Stimulated activated CD8-positive, alpha-beta memory T cell treated with anti-CD3 and anti-CD28 coated beads, Interleukin-12 subunit alpha, Interleukin-12 subunit beta, amount 100 ng/mL, for 1 hour (primary cell): ENCODE data around the gene CARHSP1.
"Not testable (repeated sequence)": the region's sequence is repeated elsewhere in the genome, so short reads cannot be mapped to it uniquely, and the experiment has no call there.

ENCODE experiments used
- DNase-seq: peaks from one replicate; pipeline ENCODE4 v3.0.0-alpha.2; 2020; ENCODE audit warnings: low read depth

The CARHSP1 gene

DNA sequence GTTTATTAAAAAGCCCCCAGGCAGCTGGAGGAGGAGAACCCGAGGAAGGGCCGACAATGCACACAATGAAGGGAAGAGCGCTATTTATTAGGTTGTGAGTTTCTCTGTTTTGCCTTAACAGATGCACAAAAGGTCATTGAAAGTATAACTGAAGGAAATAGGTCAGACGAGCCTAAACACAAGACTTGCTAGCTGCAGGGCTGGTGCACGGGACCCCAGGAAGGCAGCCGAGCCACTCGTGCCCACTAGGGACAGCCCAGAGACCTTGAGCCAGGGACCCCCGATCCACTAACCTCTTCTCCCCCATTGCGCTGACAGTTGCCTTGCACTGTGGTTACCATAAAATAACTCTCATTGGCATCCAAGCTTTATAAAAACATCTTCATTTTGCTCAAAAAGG lies 24.6 kb upstream of the CARHSP1 start:
- DNase-seq = no peak

DNA sequence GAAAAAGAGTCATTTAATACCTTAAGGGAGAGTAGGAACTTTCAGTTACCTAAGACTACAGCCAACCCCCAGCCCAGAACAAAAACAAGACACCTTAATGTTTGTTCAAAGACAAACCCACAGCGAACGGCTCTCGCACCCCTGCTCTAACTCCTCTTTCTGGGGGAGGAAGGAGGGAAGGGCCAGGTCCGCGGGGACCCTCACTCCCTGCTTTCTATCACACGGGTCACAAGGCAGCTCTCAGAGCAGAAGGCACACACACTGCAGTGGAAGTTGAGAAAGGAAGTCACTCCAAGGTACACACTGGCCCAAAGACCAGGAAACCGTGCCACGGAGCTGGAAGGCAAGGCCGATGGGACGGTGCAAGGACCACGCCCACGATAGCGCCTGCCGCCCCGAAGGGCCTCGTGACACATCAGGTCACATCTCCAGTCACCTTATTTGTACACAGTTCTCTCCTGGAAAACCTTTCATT lies 23.3 kb upstream of the CARHSP1 start:
- DNase-seq = no peak

DNA sequence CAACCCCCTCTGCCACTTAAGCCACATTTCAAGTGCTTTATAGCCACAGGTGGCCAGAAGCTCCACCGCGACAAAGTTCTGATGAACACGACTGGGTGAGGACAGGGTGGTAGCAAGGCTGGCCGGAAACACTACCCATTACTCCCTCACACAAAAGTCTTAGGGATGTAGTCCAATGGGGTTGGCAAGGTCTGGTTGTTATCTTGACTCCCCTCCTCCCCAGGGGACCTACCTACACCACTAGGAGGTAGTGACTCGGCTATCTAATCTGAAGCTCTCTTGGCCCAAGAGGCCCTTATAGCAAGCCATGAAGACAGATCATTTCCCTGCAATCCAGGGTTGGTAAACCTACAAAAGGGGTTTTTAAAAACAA lies 21.7 kb upstream of the CARHSP1 start:
- no peak for DNase-seq

DNA sequence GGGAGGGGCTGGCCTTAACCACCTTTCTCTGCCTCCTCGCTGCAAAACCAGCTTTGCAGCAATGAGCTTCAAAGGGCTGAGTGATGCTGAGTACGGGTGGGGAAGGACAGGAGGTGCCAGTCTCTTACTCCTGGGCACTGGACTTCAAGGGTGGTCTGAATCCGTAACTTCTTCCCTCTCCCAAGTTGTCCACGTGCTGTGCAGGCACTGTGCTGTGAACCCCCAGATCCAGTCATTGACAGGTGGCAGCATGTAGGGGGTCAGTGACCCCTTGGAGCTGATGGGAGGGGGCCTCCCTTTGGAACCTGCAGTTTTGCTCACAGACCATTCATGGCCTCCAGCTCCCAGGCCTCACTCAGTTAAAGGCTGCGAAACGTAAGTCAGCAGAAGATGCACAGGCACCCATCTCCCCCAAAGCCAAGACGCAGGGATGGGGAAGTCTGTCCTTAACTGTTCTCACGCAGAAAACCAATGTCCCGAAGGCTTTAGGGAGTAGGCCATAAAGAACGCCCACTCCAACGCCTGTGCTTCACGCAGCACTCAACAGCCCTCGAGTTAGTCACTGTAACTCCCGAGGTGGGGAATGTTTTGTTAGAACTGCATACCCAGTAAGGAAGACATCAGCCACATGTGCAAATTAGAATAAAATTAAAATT lies 21.2 kb upstream of the CARHSP1 start:
- no peak for DNase-seq

DNA sequence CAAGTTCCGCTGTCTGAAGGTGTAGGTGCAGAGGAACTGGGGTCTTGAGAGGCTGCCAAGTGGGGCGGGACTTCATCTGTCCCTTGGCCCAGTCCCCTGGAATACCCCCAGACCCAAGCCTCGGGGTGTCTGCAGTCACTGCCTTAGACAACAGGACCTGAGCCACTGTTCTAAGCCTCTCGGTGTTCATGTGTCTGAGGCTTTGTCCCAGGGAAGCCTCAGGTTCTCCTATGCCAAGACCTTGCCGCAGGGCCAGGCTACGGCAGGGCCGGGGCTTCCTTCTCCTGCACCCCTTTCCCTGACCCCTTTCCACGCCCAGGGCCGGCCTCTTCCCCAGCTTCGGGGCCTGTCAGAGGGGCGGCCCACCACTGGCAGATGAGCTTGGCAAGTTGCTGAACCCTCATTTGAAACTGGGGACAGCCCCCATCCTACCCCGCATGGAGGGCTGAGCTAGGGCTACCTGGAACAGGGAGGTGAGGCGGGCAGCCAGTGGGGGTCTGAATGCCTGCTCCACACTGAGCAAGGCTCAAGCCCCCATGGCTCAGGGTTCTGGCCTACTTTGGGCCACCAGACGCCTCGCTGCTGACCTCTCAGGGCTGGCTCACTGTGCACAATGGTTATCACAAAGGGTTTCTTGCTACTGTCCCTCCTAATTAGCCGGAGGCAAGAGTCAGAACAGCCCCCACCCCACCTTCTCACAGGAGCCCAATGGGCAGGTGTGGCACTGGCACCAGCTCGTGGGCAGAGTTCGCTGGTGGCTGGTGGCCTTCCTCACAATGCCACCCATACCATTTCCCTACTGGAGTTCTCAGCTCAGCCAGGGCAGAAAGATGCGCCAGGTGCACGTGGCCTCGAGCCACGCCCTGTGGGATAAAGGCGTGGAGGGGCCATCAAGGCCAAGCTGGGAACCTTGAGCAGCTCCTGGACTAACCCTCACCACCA lies 20.4 kb upstream of the CARHSP1 start:
- DNase-seq = no peak

DNA sequence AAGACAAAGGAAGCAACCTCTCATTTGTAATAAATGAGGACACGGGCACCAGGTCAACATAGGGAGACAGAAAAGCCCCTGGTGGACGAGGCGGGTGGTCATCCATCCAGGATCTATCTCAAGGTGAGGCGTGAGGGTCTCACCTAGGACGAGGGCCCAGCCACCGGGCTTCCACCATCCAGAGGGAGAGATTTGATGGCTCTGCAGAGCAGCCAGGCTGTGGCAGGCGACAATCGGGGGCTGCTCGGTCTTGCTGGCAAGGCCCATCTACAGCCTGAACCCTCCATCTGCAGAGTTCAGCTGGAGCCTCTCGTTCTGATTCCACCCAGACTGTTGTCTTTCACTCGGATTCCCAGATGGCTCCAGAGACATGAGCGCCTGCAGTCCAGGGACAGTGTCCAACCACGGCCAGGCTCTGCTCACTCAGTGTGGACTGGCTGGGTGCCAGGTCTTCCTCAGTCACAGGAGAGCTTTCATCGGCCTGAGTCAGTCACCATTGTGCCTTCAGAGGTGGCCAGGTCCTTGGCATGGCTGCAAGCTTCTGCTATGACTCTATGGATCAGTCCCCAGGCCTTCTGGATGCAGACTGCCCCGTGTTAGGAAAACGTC lies 19.2 kb upstream of the CARHSP1 start:
- DNase-seq = no peak

DNA sequence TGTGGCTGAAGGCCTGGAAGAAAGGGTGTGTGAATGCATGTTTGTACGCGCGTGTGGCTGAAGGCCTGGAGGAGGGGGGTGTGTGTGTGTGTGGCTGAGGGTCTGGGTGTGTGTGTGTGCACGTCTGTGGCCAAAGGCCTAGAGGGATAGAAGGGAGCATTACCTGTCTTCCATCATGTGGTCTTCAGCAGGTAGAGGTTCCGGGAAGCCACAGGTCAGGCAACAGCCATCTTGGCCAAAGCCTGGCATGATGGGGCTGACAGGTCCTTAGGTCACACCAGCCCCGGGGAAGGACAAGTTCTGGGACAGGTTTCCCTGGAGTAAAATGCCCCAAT lies 18.6 kb upstream of the CARHSP1 start:
- DNase-seq = no peak

DNA sequence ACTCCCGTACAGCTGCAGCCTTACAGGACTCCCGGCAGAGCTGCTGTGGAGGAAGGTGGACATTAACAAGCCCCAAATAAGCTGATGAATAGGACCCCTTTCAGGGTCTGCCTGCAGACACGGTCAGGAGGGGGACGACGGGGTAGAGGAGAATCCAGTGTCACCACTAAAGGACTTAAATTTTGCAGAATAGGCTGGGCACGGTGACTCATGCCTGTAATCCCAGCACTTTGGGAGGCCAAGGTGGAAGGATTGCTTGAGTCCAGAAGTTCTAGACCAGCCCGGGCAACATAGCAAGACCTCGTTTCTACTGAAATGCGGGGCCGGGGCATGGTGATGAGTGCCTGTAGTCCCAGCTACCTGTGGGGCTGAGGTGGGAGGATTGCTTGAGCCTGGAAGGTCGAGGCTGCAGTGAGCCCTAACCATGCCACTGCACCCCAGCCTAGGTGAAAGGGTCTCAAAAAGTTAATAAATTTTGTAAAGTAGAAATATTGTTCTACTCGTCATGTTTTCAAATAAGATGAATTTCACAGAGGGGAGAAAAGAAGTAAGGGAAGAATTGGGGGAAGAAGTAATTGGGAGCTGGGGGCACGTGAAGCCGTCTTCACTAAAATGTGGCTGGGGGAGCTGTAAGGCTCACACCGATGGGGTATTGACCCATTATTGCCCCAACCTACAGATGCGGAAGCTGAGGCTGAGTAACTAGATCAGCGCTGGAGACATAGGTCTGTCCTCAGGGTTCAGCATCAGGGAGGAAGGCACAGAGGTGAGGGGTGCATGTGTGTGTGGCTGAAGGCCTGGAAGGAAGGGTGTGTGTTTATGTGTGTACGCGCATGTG lies 18.0 kb upstream of the CARHSP1 start:
- DNase-seq = no peak

DNA sequence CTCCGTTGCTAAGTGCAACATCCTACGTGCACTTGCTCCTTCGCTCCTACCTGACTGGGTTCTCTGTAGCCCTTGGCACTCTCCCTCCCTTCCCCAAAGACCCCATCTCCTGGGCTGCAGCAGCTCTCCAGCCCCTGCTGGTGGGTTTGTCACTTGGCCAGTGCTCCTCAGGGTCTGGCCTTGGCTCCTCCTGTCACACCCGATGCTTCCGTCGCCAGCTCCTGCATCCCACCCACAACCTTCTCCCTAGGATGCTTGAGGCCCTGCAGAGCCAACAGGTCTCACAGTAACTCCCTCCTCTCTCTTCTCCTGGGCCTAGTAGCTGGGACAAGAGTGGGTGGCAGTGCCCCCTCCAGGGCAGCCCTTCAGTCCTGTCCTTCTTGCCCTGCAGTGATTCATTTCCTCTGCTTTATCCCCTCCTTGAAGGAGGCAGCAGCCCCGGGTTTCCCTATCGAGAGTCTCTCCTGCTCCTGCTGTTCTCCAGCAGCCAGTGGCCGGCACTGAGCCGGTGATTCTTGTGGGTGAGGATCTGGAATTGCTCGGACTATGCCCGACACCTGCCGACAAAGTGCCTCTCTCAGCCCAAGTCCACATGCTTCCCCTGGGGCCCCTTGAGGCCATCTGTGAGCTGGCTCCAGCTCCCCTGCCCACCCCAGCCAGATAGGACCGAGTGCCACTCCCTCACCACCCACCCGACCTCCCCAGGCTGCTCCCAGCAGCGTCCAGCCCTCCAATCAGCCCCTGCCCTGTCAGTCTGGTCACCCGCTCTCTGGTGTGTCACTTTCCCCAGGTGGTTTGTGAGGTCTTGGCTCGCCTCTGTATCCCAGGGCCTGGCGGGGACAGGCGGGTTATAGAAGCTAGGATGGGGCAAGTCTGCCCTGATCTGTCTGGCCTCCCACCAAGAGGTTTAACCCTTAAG lies 17.1 kb upstream of the CARHSP1 start:
- no peak for DNase-seq

DNA sequence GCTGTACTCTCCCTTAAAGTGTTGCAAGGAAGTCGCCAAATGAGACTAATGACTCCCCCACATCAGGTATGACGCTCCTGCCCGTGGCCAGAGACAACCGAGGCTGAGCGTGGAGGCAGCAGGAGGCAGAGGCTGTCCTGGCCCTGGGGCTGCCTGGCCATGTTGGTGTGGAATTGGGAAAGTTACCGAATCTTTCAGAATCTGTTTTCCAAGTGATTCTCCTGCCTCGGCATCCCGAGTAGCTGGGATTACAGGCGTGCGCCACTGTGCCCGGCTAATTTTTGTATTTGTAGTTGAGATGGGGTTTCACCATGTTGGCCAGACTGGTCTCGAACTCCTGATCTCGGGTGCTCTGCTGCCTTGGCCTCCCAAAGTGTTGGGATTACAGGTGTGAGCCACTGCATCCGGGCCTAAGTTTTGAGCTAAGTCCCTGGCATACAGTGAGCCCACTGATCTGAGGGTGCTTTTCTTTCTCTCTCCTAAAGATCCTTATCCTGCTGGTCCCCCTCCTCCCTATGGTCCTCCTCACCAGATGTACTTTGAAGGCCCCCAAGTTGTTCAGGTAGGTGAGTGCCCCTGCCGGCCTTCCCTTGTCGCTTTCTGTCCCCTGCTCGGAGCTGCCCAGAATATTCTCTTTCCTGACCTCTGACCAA lies 14.0 kb upstream of the CARHSP1 start:
- no peak for DNase-seq

DNA sequence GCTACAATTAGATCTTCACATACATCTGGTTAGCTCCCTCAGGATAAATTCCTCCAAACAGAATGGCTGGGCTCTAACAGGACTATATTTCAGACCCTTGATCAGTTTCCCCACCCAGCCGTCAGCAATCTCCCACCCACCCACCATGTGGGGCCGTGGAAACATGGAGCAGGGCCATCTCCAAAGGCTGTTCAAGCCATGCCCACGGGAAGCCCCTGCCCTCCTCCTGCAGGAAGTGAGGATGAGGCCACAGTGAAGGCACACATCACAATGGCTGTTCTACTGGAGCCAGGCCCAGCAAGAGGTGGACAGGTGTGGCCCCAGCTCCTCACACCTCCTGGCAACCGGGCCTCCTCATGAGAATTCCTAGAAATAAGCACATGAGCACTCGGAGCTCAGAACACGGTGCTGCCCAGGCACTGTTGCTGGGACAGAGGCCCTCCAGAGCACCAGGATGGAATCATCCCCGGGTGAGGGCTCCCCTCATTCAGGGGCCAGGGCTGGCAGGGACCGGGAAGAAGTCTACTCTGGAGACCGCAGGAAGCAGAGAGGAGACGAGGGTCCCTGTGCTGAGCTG lies 13.3 kb upstream of the CARHSP1 start, which contains the start of gene LITAFD:
LITAFD (plus strand) TSS at position 311 of the 577 bp plus-strand sequence. CDS start 2,005 bp downstream, outside the sequence.
- no peak for DNase-seq

DNA sequence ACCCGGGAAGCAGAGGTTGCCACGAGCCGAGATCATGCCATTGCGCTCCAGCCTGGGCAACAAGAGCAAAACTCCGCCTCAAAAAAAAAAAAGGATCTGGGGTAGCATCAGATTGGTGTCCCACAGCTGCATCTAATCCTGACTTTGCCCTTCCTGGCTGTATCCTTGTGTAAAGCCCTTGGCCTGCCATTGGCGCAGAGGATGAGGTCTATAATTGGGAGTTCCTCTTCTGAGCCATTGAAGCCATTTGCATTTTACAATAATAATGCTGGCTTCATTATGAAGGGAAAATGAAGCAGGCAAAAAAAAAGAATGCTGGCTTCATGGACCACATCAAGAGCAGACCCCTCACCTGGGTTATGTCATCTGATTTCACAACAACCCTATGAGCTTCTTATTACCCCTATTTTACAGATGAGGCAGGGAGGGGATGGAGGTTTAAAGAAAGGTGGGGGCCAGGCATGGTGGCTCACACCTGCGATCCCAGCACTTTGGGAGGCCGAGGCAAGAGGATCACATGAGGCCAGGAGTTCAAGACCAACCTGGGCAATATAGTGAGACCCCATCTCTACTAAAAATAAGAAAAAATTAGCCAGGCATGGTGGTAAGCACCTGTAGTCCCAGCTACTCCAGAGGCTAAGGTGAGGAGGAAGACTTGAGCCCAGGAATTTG lies 12.2 kb upstream of the CARHSP1 start:
- DNase-seq = no peak

DNA sequence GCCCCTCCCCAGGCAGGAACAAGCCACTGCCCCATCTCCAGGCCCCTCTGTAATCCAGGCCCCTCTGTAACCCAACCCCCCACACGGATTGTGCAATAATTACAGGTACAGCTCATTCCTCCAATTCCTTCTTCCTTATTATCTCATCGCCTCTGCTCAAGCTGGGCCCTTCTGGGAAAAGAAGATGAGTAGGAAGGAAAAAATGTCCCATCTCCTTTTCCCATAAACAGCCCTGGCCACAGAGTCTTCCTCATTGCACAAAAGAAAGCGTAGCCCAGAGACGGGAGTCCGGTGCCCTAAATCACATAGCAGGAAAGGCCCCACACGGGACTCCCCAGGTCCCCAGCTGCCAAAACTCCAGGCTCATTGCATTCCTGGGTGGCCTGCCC lies 9.7 kb upstream of the CARHSP1 start:
- DNase-seq = no peak

DNA sequence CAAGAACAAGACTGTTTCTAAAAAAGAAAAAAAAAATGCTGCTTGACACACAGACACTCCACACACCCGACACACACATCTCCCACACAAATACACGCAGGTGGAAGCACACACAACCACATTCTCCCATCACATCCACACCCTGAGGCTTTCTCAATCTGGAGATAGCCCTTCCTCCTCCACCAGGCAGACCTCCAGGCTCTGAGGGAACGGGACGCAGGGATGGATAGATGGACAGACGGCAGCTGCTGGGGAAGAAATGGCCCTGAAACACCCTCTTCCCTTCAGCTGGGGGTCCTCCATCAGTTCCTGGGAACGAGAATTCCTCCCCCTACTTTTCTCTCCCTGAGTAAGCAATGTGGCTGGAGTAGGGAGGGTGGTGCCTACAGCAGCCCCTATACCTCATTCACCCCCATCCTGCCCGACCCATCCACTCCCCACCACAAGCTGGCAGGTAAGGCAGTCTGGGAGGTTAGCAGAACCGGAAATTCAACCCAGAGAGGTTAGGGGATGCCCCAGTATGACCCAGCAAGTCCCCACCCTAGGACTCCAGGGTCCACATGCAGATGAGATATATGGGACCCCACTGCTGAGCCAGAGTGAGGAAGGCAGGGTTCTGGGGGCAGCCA lies 9.2 kb upstream of the CARHSP1 start:
- no peak for DNase-seq

DNA sequence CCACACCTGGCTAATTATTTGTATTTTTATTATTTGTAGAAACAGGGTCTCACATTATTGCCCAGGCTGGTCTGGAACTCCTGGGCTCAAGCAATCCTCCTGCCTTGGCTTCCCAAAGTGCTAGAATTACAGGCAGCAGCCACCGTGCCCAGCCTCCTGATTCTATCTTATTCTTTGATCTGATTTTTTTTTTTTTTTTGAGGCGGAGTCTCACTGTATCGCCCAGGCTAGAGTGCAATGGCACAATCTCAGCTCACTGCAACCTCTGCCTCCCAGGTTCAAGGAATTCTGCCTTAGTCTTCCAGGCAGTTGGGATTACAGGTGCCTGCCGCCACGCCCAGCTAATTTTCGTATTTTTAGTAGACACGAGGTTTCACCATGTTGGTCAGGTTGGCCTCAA lies 6.5 kb upstream of the CARHSP1 start:
- DNase-seq = not testable (repeated sequence)

DNA sequence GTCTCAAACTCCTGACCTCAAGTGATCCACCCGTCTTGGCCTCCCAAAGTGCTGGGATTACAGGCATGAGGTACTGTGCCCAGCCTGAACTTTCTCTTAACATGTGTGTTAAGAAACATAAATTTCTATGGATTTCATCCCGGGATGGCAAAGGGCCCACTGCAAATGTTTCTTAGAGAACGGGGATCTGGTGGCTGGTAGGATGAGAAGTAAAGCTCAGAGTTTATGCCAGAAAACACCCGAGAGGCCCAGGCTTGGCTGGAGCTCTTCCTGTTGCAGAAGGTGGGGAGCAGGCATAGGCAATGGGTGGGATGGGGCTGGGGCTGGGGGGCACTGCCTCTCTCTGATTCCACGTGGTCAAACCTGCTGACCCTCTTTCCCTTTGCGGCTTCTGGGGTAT lies 5.6 kb upstream of the CARHSP1 start:
- no peak for DNase-seq

DNA sequence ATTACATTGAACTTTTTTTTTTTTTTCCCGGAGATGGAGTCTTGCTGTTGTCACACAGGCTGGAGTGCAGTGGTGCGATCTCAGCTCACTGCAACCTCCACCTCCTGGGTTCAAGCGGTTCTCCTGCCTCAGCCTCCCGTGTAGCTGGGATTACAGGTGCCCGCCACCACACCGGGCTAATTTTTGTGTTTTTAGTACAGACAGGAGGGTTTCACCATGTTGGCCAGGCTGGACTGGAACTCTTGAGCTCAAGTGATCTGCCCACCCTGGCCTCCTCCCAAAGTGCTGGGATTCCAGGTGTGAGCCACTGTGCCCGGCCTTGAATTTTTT lies 5.0 kb upstream of the CARHSP1 start:
- DNase-seq = not testable (repeated sequence)

DNA sequence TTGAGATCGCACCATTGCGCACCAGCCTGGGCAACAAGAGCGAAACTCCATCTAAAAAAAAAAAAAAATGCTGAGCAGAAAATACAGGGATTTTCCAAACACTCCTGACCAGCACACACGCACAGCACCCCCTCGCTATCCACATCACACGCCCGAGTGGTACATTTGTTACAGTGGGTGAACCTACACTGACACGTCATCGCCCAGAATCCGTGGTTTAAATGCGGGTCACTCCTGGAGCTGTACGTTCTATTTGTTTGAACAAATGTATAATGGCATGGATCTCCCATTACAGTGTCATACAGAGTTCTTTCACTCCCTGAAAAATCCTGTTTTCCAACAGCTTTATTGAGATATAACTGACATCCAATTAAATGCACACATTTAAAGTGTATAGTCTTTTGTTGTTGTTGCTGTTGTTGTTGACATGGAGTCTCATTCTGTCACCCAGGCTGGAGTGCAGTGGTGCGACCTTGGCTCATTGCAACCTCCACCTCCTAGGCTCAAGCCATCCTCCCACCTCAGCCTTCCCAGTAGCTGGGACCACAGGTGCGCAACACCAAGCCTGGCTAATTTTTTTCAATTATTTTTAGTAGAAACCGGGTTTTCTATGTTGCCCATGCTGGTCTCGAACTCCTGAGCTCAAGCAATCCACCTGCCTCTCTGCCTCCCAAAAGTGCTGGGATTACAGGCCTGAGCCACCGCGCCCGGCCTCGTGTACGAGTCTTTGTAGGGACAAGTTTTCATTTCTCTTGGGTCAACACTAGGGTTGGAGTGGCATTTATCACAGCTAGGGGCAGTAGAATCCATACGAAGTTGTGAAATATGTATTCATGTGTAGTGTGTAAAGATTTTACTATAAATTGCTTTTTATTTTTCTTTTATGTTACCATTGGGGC lies 4.4 kb upstream of the CARHSP1 start:
- no peak for DNase-seq
